MM.1S (cell line): ENCODE data around the gene DRD3.

Experiments
- CTCF ChIP-seq: fragments of 300-600 bp; sonication (generic); IDR thresholded peaks from 2 replicates; pipeline ENCODE4 v1.5.1; 2016; ENCODE audit warnings: antibody characterized with exemption, low read length, mixed read lengths
- EZH2 ChIP-seq: fragments of 300-600 bp; sonication (generic); optimal IDR thresholded peaks from 2 replicates; pipeline ENCODE3; 2017; ENCODE audit warnings: low read depth, mild to moderate bottlenecking, antibody characterized with exemption, low read length, mixed read lengths

GRCh38 chr3:114132500-114132899 lies 46.4 kb downstream of the DRD3 start:
- TF ChIP-seq CTCF (no peak), EZH2 (no peak)
